Thoracic aorta (tissue), 2 donors: ENCODE data around the gene ATP1B1. TPM values are rescaled to one million over a fixed set of nuclear protein-coding genes. Genes with fewer than 3 reads are reported as not detected.

Experiments used
- ATAC-seq: fragments of 150-250 bp; one replicate; pipeline ENCODE4 v1.8.0; 2017; ENCODE audit warnings: low read depth; ENCODE audit not compliant: insufficient number of reproducible peaks, low FRiP score
- DNase-seq: peaks from one replicate; pipeline ENCODE4 v3.0.0-alpha.2; 2020; ENCODE audit warnings: low spot score
- H3K27ac ChIP-seq, 2 donors: fragments of 200-600 bp; sonication (generic); 1 replicate in 1 of 2; 2 replicates in 1 of 2; pipeline ENCODE4 v1.5.1; 2016; ENCODE audit warnings: mild to moderate bottlenecking in 2 of 2, moderate library complexity in 2 of 2
- H3K27me3 ChIP-seq: fragments of 200-600 bp; sonication (generic); replicated peaks from 2 replicates; pipeline ENCODE4 v1.6.0; 2016; ENCODE audit warnings: mild to moderate bottlenecking; ENCODE audit not compliant: insufficient read depth
- H3K36me3 ChIP-seq: fragments of 200-600 bp; sonication (generic); one replicate; pipeline ENCODE4 v1.5.1; 2016
- H3K4me1 ChIP-seq, 2 donors: fragments of 200-600 bp; sonication (generic); 1 replicate in 1 of 2; 2 replicates in 1 of 2; pipeline versions ENCODE4 v1.5.1 to v1.6.0; 2016; ENCODE audit warnings: low read depth in 2 of 2, mild to moderate bottlenecking in 1 of 2; ENCODE audit not compliant: control insufficient read depth in 1 of 2
- H3K4me3 ChIP-seq: fragments of 200-600 bp; sonication (generic); 2 replicates; pipeline ENCODE4 v1.5.1; 2016; ENCODE audit warnings: mild to moderate bottlenecking
- H3K9me3 ChIP-seq: fragments of 200-600 bp; sonication (generic); 2 replicates; pipeline ENCODE4 v1.5.1; 2016
- CTCF ChIP-seq: fragments of 200-600 bp; sonication (generic); IDR thresholded peaks from one replicate; pipeline ENCODE4 v1.5.1; 2019; ENCODE audit warnings: antibody characterized with exemption
- total RNA-seq, 2 donors: library from RNA; depleted of rRNA; stranded (reverse); fragments of >200 nt; gene quantifications; one replicate each; pipeline versions ENCODE4 v1.1.0 to v1.2.3, GENCODE V29; 2016

ATP1B1 gene
- total RNA-seq, 2 donors from 2014 or later, result 19.4 to 33.9 TPM

GRCh38 chr1:169127305-169127704 lies 20.8 kb downstream of the ATP1B1 start:
- H3K4me1 ChIP-seq, result peaks cover 6 to 14% of the 10 kb centered on the region in 2 donors

DNA sequence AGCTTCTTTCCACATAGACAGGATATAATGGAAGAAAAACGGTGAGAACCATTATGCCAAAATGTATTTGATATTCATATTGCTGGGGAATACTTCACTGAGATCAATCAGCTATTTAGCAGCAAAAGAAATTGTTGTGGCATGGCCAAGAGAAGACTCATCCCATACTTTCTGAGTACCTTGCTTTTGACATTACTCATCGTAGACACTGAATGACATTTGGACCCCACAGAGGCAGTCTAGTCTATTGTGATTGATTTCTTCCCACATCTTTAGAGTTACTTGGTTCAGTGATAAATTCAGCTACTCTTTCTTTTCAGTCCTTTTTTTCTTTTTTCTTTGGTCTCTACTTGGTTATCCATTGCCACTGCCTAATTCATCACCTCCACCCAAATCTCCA lies 22.1 kb downstream of the ATP1B1 start:
- TF ChIP-seq CTCF, result no peak
- no peak for DNase-seq
- H3K27me3 ChIP-seq, result no peaks in the 10 kb centered on the region
- H3K4me1 ChIP-seq, result peaks cover 6 to 14% of the 10 kb centered on the region in 2 donors
- no peak overlapping the region for H3K27ac ChIP-seq
- peaks cover 6% of the 10 kb centered on the region for H3K36me3 ChIP-seq
- ATAC-seq, result no peak
- H3K9me3 ChIP-seq, result no peaks in the 10 kb centered on the region
- no peak overlapping the region for H3K4me3 ChIP-seq

More at GRCh38 chr1:169127305-169127704, 20.8 kb downstream of the ATP1B1 start:
- no peak for TF ChIP-seq CTCF
- Histone ChIP-seq H3K36me3 (peaks cover 6% of the 10 kb centered on the region), H3K27ac (no peak overlapping the region), H3K9me3 (no peaks in the 10 kb centered on the region), H3K4me3 (no peak overlapping the region), H3K27me3 (no peaks in the 10 kb centered on the region)
- ATAC-seq (no peak), DNase-seq (no peak)

DNA sequence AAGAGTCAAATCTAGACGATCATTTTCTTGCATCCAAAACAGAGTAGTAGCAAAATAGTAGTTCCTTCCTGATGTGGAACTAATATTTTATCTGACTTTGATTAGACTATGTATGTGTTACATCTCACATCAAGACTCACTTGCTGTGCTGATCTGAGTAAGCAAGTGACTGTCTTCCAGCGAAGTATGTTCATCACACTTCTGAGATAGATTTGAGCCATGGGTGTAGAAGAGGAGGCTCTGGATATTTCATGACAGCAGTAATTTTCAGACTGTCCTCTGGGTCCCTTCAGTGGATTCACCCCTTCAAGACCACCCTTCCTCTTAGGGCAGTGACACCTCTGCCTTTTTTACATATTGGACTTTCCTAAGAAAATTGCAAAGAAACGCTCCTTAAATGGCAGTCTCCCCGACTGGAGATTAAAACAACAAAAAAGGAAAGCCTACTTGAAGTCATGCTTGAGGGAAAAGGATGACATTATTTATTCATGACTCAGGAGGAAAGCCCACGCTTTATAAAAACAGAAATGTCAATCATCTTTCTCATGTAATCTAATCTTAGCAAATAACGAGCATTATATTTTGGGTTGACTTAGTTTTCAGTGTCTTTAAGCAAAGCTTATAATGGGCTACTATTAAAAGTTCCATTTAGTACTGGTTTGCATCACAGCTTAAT lies 22.8 kb downstream of the ATP1B1 start:
- Histone ChIP-seq H3K27ac (peak overlapping the region in 1 of 2 donors; percentile 14), H3K4me1 (peaks cover 6 to 14% of the 10 kb centered on the region in 2 donors), H3K9me3 (no peaks in the 10 kb centered on the region), H3K36me3 (peaks cover 6% of the 10 kb centered on the region), H3K4me3 (no peak overlapping the region), H3K27me3 (no peaks in the 10 kb centered on the region)
- ATAC-seq, result no peak
- DNase-seq, result no peak
- no peak for TF ChIP-seq CTCF

DNA sequence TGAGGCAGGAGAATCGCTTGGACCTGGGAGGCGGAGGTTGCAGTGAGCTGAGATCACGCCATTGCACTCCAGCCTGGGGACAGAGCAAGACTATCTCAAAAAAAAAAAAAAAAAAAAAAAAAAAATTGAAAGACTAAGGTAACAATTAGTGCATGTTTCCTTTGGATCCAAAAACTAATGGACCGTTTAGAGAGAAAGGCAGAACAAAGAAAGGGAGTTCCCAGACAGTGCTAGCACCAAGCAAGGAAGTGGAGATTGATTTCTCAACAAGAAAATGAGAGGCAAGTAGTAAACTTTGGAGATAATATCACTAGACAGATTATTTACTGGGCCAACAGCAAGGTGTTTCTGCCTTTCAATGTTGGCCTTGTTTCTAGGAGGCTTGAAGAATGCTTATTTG lies 24.2 kb downstream of the ATP1B1 start:
- ATAC-seq (no peak), DNase-seq (no peak)
- no peak for TF ChIP-seq CTCF
- Histone ChIP-seq H3K36me3 (peaks cover 3% of the 10 kb centered on the region), H3K4me3 (no peak overlapping the region), H3K27ac (no peak overlapping the region), H3K4me1 (peaks cover 6 to 14% of the 10 kb centered on the region in 2 donors), H3K27me3 (no peaks in the 10 kb centered on the region), H3K9me3 (no peaks in the 10 kb centered on the region)

DNA sequence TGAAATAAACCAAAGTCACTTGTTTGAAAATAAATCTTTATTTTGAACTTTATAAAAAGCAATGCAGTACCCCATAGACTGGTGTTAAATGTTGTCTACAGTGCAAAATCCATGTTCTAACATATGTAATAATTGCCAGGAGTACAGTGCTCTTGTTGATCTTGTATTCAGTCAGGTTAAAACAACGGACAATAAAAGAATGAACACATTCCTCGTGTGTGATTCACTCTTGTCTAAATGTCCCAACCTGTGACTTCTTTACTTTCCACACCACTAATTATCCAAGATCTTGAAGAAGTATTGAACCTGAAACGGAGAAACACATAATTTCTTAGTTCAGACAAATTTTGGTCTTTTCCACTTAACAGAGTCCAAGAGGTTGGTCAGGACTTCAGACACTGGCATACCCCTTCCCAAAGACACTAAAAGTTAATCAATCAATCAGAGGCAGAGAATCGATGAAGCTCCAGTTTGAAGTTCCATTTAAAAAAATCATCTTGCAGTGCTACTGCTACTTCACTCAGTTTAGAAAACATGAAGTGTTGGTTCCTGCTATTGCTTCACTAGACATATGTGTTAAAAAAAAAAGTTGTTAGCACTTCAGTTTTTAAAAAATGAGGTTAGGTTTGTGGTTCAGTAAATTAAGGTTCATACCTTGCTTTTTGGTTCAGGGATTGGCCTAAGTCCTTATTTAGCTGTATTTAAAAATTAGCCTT lies 26.2 kb downstream of the ATP1B1 start:
- DNase-seq (no peak), ATAC-seq (no peak)
- H3K36me3 ChIP-seq, result no peaks in the 10 kb centered on the region
- no peak overlapping the region for H3K27ac ChIP-seq
- no peak overlapping the region for H3K4me3 ChIP-seq
- H3K27me3 ChIP-seq, result no peaks in the 10 kb centered on the region
- TF ChIP-seq CTCF, result no peak
- H3K9me3 ChIP-seq, result no peaks in the 10 kb centered on the region
- H3K4me1 ChIP-seq, result peaks cover 6 to 14% of the 10 kb centered on the region in 2 donors
